HepG2 (cell line): ENCODE data around the gene CLDND2. TPM values are rescaled to one million over a fixed set of nuclear protein-coding genes. Genes with fewer than 3 reads are reported as not detected.

Experiments used
- ATF7-NPFF ChIP-seq: sonication (generic); formaldehyde crosslinking; IDR thresholded peaks from 2 replicates; pipeline ENCODE4 v1.8.1; 2023; ENCODE audit warnings: mild to moderate bottlenecking, low read depth, missing genetic modification reagents, moderate library complexity
- DNMT1 ChIP-seq: sonication (generic); formaldehyde crosslinking; IDR thresholded peaks from 2 replicates; pipeline ENCODE4 v1.5.1; 2020; ENCODE audit warnings: mild to moderate bottlenecking, missing genetic modification reagents
- HNF4A ChIP-seq: sonication (generic); formaldehyde crosslinking; IDR thresholded peaks from 2 replicates; pipeline ENCODE4 v1.4.0; 2020; ENCODE audit warnings: missing genetic modification reagents
- POLR2AphosphoS5 ChIP-seq: IDR thresholded peaks from 2 replicates; pipeline ENCODE4 v1.6.1; 2012; ENCODE audit warnings: low read depth, low read length
- POLR2G ChIP-seq: fragments of 200-400 bp; formaldehyde crosslinking; IDR thresholded peaks from 2 replicates; pipeline ENCODE4 v1.6.1; 2018; ENCODE audit warnings: mild to moderate bottlenecking, low read depth, low read length, moderate library complexity
- PPARG ChIP-seq: conservative IDR thresholded peaks from 2 replicates; pipeline ENCODE4 v1.6.1; 2016; ENCODE audit warnings: missing biosample characterization, missing genetic modification reagents
- RBM22 ChIP-seq: fragments of 200-400 bp; formaldehyde crosslinking; optimal IDR thresholded peaks from 2 replicates; pipeline ENCODE3; 2017; ENCODE audit warnings: mild to moderate bottlenecking, low read length, moderate library complexity
- SOX5 ChIP-seq: IDR thresholded peaks from 2 replicates; pipeline ENCODE4 v1.6.1; 2016; ENCODE audit warnings: borderline replicate concordance
- TARDBP ChIP-seq: sonication (generic); formaldehyde crosslinking; IDR thresholded peaks from 2 replicates; pipeline ENCODE4 v1.8.0; 2022; ENCODE audit warnings: mild to moderate bottlenecking, missing genetic modification reagents
- TBL1XR1 ChIP-seq: fragments of 150-350 bp; IDR thresholded peaks from 2 replicates; pipeline ENCODE4 v1.6.1; 2014; ENCODE audit warnings: borderline replicate concordance, low read length; ENCODE audit not compliant: partially characterized antibody
- TBX2 ChIP-seq: sonication (generic); formaldehyde crosslinking; IDR thresholded peaks from 2 replicates; pipeline ENCODE4 v1.5.0; 2020; ENCODE audit warnings: missing genetic modification reagents, mild to moderate bottlenecking, borderline replicate concordance
- TBX3 ChIP-seq: fragments of 450-650 bp; IDR thresholded peaks from 2 replicates; pipeline ENCODE4 v1.6.1; 2017; ENCODE audit warnings: antibody characterized with exemption, mild to moderate bottlenecking, inconsistent platforms, borderline replicate concordance
- ZKSCAN5 ChIP-seq: sonication (generic); formaldehyde crosslinking; IDR thresholded peaks from 2 replicates; pipeline ENCODE4 v1.5.1; 2020; ENCODE audit warnings: mild to moderate bottlenecking, missing genetic modification reagents
- ZNF136 ChIP-seq: sonication (generic); formaldehyde crosslinking; IDR thresholded peaks from 2 replicates; pipeline ENCODE4 v1.8.1; 2022; ENCODE audit warnings: low read depth, mild to moderate bottlenecking, moderate library complexity, missing genetic modification reagents
- ZNF430 ChIP-seq: sonication (generic); formaldehyde crosslinking; IDR thresholded peaks from 2 replicates; pipeline ENCODE4 v1.9.0; 2021; ENCODE audit warnings: mild to moderate bottlenecking, missing genetic modification reagents
- ZNF549 ChIP-seq: sonication (generic); formaldehyde crosslinking; IDR thresholded peaks from 2 replicates; pipeline ENCODE4 v1.5.0; 2020; ENCODE audit warnings: missing genetic modification reagents
- polyA plus RNA-seq, 8 experiments: library from polyadenylated mRNA; depleted of rRNA in 3 of 8; stranded (reverse) in 7 of 8; unstranded in 1 of 8; fragments of >200 nt; fragmentation: Illumina TruSeq in 4 of 8; extraction: Trizol in 4 of 8; gene quantifications; 2 replicates each; pipeline versions ENCODE4 v1.2.1 to v1.2.3, GENCODE V29; 2011 to 2016; ENCODE audit warnings: low read depth in 4 of 8, missing spikeins in 1 of 8, mixed read lengths in 1 of 8; ENCODE audit not compliant: insufficient read depth in 1 of 8
- total RNA-seq, 5 experiments: library from RNA; depleted of rRNA; stranded (reverse); fragments of >200 nt; fragmentation: Illumina TruSeq; extraction: Trizol; gene quantifications; 2 replicates each; pipeline ENCODE4 v1.2.3, GENCODE V29; 2016; ENCODE audit warnings: low read depth in 1 of 5
- TF ChIP-seq, protein P1 (sequence below): sonication (generic); formaldehyde crosslinking; conservative IDR thresholded peaks from 2 replicates; pipeline ENCODE4 v1.4.0; 2020; ENCODE audit warnings: mild to moderate bottlenecking, missing genetic modification reagents, moderate library complexity
- TF ChIP-seq, protein P2 (sequence below): sonication (generic); formaldehyde crosslinking; IDR thresholded peaks from 2 replicates; pipeline ENCODE4 v1.4.0; 2020; ENCODE audit warnings: missing genetic modification reagents, borderline replicate concordance
- TF ChIP-seq, protein P3 (sequence below): sonication (generic); formaldehyde crosslinking; IDR thresholded peaks from 2 replicates; pipeline ENCODE4 v1.8.0; 2022; ENCODE audit warnings: missing genetic modification reagents, low read depth, mild to moderate bottlenecking, borderline replicate concordance

The CLDND2 gene
- total and polyA plus RNA-seq, 2 of the 13 experiments (the other 11 are each of a cell fraction or from before 2014, with no cell fraction given): 0.84 to 1.8 TPM

DNA sequence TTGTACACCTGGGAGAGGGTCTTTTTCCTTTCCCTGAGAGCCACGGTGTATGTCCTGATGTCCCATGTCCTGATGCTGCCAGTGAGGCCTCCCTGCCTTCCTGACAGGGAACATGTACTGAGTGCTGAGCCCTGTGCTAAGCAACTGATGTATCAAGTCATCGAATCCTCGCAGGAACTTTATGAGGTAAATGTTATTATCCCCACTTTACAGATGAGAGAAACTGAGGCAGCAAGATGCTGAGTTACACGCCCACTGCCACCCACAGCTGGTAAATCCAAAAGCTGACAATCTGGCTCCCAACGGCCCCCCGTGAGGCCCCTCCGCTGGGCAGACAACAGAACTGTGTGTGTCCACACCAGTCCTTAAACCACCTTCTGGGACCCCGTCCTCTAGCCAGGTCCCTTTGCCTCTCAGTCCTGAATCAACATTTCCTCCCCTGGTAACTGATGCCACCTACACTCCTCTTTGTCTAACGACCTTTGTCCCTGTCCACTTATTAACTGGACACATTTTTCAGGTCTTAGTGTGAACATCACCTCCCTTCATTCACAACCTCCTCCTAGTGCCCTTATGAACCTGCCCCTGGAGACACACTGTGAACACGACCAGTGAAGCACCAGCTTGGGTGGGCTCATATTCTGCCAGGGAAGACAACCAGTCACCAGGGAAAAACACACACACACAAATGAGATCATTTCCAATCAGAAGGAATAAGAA, 21.4 kb downstream of the CLDND2 start (continued):
- TF ChIP-seq, protein P1, sequence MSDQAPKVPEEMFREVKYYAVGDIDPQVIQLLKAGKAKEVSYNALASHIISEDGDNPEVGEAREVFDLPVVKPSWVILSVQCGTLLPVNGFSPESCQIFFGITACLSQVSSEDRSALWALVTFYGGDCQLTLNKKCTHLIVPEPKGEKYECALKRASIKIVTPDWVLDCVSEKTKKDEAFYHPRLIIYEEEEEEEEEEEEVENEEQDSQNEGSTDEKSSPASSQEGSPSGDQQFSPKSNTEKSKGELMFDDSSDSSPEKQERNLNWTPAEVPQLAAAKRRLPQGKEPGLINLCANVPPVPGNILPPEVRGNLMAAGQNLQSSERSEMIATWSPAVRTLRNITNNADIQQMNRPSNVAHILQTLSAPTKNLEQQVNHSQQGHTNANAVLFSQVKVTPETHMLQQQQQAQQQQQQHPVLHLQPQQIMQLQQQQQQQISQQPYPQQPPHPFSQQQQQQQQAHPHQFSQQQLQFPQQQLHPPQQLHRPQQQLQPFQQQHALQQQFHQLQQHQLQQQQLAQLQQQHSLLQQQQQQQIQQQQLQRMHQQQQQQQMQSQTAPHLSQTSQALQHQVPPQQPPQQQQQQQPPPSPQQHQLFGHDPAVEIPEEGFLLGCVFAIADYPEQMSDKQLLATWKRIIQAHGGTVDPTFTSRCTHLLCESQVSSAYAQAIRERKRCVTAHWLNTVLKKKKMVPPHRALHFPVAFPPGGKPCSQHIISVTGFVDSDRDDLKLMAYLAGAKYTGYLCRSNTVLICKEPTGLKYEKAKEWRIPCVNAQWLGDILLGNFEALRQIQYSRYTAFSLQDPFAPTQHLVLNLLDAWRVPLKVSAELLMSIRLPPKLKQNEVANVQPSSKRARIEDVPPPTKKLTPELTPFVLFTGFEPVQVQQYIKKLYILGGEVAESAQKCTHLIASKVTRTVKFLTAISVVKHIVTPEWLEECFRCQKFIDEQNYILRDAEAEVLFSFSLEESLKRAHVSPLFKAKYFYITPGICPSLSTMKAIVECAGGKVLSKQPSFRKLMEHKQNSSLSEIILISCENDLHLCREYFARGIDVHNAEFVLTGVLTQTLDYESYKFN (CRISPR knock-in tag): peak; percentile 65
- peak; percentile 61; the same call in 1 of the 2 replicates for TF ChIP-seq TBX2 (CRISPR knock-in tag)
- TF ChIP-seq ZKSCAN5: peak; percentile 88
- TF ChIP-seq RBM22: peak; percentile 22
- TF ChIP-seq TARDBP (CRISPR knock-in tag): peak; percentile 42
- TF ChIP-seq PPARG (CRISPR knock-in tag): peak; percentile 30; the same call in 1 of the 2 replicates
- no peak for TF ChIP-seq ZNF136 (CRISPR knock-in tag)
- no peak for TF ChIP-seq TBL1XR1
- TF ChIP-seq SOX5 (CRISPR knock-in tag): peak; percentile 29; the same call in 1 of the 2 replicates
- peak; percentile 62 for TF ChIP-seq POLR2AphosphoS5
- 0 out of 2 replicates have a peak, but pooled peaks have one; percentile 31 for TF ChIP-seq ATF7-NPFF (CRISPR knock-in tag)
- TF ChIP-seq, protein P2, sequence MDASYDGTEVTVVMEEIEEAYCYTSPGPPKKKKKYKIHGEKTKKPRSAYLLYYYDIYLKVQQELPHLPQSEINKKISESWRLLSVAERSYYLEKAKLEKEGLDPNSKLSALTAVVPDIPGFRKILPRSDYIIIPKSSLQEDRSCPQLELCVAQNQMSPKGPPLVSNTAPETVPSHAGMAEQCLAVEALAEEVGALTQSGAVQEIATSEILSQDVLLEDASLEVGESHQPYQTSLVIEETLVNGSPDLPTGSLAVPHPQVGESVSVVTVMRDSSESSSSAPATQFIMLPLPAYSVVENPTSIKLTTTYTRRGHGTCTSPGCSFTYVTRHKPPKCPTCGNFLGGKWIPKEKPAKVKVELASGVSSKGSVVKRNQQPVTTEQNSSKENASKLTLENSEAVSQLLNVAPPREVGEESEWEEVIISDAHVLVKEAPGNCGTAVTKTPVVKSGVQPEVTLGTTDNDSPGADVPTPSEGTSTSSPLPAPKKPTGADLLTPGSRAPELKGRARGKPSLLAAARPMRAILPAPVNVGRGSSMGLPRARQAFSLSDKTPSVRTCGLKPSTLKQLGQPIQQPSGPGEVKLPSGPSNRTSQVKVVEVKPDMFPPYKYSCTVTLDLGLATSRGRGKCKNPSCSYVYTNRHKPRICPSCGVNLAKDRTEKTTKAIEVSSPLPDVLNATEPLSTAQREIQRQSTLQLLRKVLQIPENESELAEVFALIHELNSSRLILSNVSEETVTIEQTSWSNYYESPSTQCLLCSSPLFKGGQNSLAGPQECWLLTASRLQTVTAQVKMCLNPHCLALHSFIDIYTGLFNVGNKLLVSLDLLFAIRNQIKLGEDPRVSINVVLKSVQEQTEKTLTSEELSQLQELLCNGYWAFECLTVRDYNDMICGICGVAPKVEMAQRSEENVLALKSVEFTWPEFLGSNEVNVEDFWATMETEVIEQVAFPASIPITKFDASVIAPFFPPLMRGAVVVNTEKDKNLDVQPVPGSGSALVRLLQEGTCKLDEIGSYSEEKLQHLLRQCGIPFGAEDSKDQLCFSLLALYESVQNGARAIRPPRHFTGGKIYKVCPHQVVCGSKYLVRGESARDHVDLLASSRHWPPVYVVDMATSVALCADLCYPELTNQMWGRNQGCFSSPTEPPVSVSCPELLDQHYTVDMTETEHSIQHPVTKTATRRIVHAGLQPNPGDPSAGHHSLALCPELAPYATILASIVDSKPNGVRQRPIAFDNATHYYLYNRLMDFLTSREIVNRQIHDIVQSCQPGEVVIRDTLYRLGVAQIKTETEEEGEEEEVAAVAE (CRISPR knock-in tag): peak; percentile 29; the same call in 1 of the 2 replicates
- TF ChIP-seq ZNF549 (CRISPR knock-in tag): peak; percentile 88; the same call in 1 of the 2 replicates
- TF ChIP-seq HNF4A (CRISPR knock-in tag): peak; percentile 75
- TF ChIP-seq TBX3: peak; percentile 47; the same call in 1 of the 2 replicates
- TF ChIP-seq POLR2G: peak; percentile 52; the same call in 1 of the 2 replicates
- no peak for TF ChIP-seq DNMT1 (CRISPR knock-in tag)
- 0 out of 2 replicates have a peak, but pooled peaks have one; percentile 28 for TF ChIP-seq ZNF430 (CRISPR knock-in tag)
- TF ChIP-seq, protein P3, sequence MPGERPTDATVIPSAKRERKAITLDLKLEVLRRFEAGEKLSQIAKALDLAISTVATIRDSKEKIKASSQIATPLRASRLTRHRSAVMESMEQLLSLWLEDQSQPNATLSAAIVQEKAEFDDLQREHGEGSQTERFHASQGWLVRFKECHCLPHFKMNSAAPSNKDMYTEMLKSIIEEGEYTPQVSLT (CRISPR knock-in tag): no peak
